Liver (tissue), 9 donors: Measurements from ENCODE around the gene NTHL1. TPM values are rescaled to one million over a fixed set of nuclear protein-coding genes. Genes with fewer than 3 reads are reported as not detected.

Source experiments
- DNase-seq: peaks from one replicate; pipeline ENCODE4 v3.0.0-alpha.2; 2017; ENCODE audit warnings: low spot score
- H3K27ac ChIP-seq, 2 donors: one replicate each; pipeline ENCODE4 v1.7.0; 2013; ENCODE audit warnings: inconsistent platforms in 2 of 2, low read length in 2 of 2, control low read depth in 1 of 2, low read depth in 1 of 2, mild to moderate bottlenecking in 1 of 2
- H3K27me3 ChIP-seq, 4 donors: one replicate each; pipeline versions ENCODE4 v1.6.1 to v1.7.0; 2013; ENCODE audit warnings: low read length in 3 of 4, inconsistent platforms in 1 of 4, mild to moderate bottlenecking in 1 of 4, moderate library complexity in 1 of 4; ENCODE audit not compliant: control insufficient read depth in 4 of 4, insufficient read depth in 4 of 4
- H3K36me3 ChIP-seq, 4 donors: one replicate each; pipeline versions ENCODE4 v1.6.1 to v1.7.0; 2013; ENCODE audit warnings: low read length in 3 of 4, mild to moderate bottlenecking in 3 of 4, low read depth in 1 of 4, moderate library complexity in 1 of 4; ENCODE audit not compliant: control insufficient read depth in 4 of 4, insufficient read depth in 3 of 4
- H3K4me1 ChIP-seq, 4 donors: one replicate each; pipeline versions ENCODE4 v1.6.1 to v1.7.0; 2013; ENCODE audit warnings: low read length in 3 of 4, mild to moderate bottlenecking in 3 of 4, moderate library complexity in 1 of 4; ENCODE audit not compliant: control insufficient read depth in 4 of 4, insufficient read depth in 4 of 4
- H3K4me3 ChIP-seq, 3 donors: one replicate each; pipeline versions ENCODE4 v1.6.1 to v1.7.0; 2013; ENCODE audit warnings: low read length in 3 of 3, control low read depth in 1 of 3, low read depth in 1 of 3, mild to moderate bottlenecking in 1 of 3
- H3K9ac ChIP-seq, 2 donors: one replicate each; pipeline ENCODE4 v1.7.0; 2013; ENCODE audit warnings: low read length in 2 of 2, mild to moderate bottlenecking in 2 of 2, moderate library complexity in 2 of 2, control low read depth in 1 of 2, low read depth in 1 of 2
- H3K9me3 ChIP-seq, 4 donors: one replicate each; pipeline versions ENCODE4 v1.6.1 to v1.7.0; 2013; ENCODE audit warnings: low read length in 3 of 4; ENCODE audit not compliant: control insufficient read depth in 4 of 4
- FOXA1 ChIP-seq: IDR thresholded peaks from 2 replicates; pipeline ENCODE4 v1.6.1; 2016; ENCODE audit warnings: antibody characterized with exemption
- FOXA2 ChIP-seq: IDR thresholded peaks from 2 replicates; pipeline ENCODE4 v1.6.1; 2016; ENCODE audit warnings: antibody characterized with exemption
- GABPA ChIP-seq, 2 donors: IDR thresholded peaks in 1 of 2; conservative IDR thresholded peaks in 1 of 2; 2 replicates each; pipeline ENCODE4 v1.6.1; 2016; ENCODE audit warnings: antibody characterized with exemption in 2 of 2, mild to moderate bottlenecking in 1 of 2, moderate library complexity in 1 of 2
- HNF4G ChIP-seq: IDR thresholded peaks from 2 replicates; pipeline ENCODE4 v1.6.1; 2016; ENCODE audit warnings: antibody characterized with exemption
- JUND ChIP-seq, 2 donors: IDR thresholded peaks; 2 replicates each; pipeline ENCODE4 v1.6.1; 2016; ENCODE audit warnings: antibody characterized with exemption in 2 of 2
- NR2F2 ChIP-seq: IDR thresholded peaks from 2 replicates; pipeline ENCODE4 v1.6.1; 2016; ENCODE audit warnings: antibody characterized with exemption
- REST ChIP-seq: IDR thresholded peaks from 2 replicates; pipeline ENCODE4 v1.6.1; 2016; ENCODE audit warnings: antibody characterized with exemption, mild to moderate bottlenecking
- RXRA ChIP-seq, 2 donors: IDR thresholded peaks; 2 replicates each; pipeline ENCODE4 v1.6.1; 2017 to 2018; ENCODE audit warnings: antibody characterized with exemption in 2 of 2, mild to moderate bottlenecking in 1 of 2
- SP1 ChIP-seq: IDR thresholded peaks from 2 replicates; pipeline ENCODE4 v1.6.1; 2018; ENCODE audit warnings: antibody characterized with exemption, mild to moderate bottlenecking
- TAF1 ChIP-seq: conservative IDR thresholded peaks from 2 replicates; pipeline ENCODE4 v1.6.1; 2016; ENCODE audit warnings: antibody characterized with exemption, mild to moderate bottlenecking
- YY1 ChIP-seq: IDR thresholded peaks from 2 replicates; pipeline ENCODE4 v1.6.1; 2016; ENCODE audit warnings: antibody characterized with exemption, mild to moderate bottlenecking
- ZBTB33 ChIP-seq: IDR thresholded peaks from 2 replicates; pipeline ENCODE4 v1.6.1; 2016; ENCODE audit warnings: antibody characterized with exemption
- WGBS: extraction: QIAGEN DNeasy Blood & Tissue Kit; methylation state at CpG from one replicate; pipeline ENCODE4 v1.1.7; 2013; 5-methylcytosine and 5-hydroxymethylcytosine counted together
- polyA plus RNA-seq, 2 donors: library from polyadenylated mRNA; stranded (reverse) in 1 of 2; unstranded in 1 of 2; fragments of 200-250 nt in 1 of 2; fragments of >200 nt in 1 of 2; fragmentation: Nextera tagmentation in 1 of 2; extraction: Ambion mirVana in 1 of 2; gene quantifications; one replicate each; pipeline versions ENCODE4 v1.2.1 to v1.2.3, GENCODE V29; 2013 to 2015
- total RNA-seq, 2 donors: library from RNA; depleted of rRNA; stranded (reverse); fragments of >200 nt; gene quantifications; one replicate each; pipeline ENCODE4 v1.2.3, GENCODE V29; 2014
- TF ChIP-seq, protein P1 (sequence below): IDR thresholded peaks from 2 replicates; pipeline ENCODE4 v1.6.1; 2016; ENCODE audit warnings: antibody characterized with exemption
- TF ChIP-seq, protein P2 (sequence below): IDR thresholded peaks from 2 replicates; pipeline ENCODE4 v1.6.1; 2016; ENCODE audit warnings: antibody characterized with exemption
- TF ChIP-seq, protein P3 (sequence below): fragments of 150-350 bp; IDR thresholded peaks from 2 replicates; pipeline ENCODE4 v1.5.1; 2017; ENCODE audit warnings: improper control_type of control experiment, low read depth, low read length; ENCODE audit not compliant: missing input control
- donor health status: healthy.
- donor health status: healthy.
- donor health status: healthy.
- donor health status: healthy.
- donor health status: healthy.

NTHL1 gene
- total and polyA plus RNA-seq, 4 donors, result 10.4 to 166 (median 19.1) TPM

GRCh38 chr16:2062801-2063200, 15.2 kb upstream of the NTHL1 start:
- H3K27me3 ChIP-seq, result no peaks in the 10 kb centered on the region
- no peak overlapping the region for H3K27ac ChIP-seq
- no peak for TF ChIP-seq TAF1
- TF ChIP-seq, protein P1, sequence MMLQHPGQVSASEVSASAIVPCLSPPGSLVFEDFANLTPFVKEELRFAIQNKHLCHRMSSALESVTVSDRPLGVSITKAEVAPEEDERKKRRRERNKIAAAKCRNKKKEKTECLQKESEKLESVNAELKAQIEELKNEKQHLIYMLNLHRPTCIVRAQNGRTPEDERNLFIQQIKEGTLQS, result no peak
- no peak for TF ChIP-seq FOXA2
- TF ChIP-seq ZBTB33, result no peak
- no peak for TF ChIP-seq HNF4G
- TF ChIP-seq, protein P2, sequence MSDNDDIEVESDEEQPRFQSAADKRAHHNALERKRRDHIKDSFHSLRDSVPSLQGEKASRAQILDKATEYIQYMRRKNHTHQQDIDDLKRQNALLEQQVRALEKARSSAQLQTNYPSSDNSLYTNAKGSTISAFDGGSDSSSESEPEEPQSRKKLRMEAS, result no peak
- TF ChIP-seq YY1, result no peak
- no peak for TF ChIP-seq JUND (IDR thresholded peaks at IDR 0.05)
- no peak for TF ChIP-seq FOXA1
- no peak overlapping the region for H3K9ac ChIP-seq
- DNase-seq, result no peak
- H3K4me3 ChIP-seq, result no peak overlapping the region
- peaks cover 0 to 7% (median 4%) of the 10 kb centered on the region in 4 donors for H3K4me1 ChIP-seq
- H3K36me3 ChIP-seq, result peaks cover 9 to 63% (median 20%) of the 10 kb centered on the region in 4 donors
- 98% methylated on average over 28 of the region's 28 CpGs for WGBS
- H3K9me3 ChIP-seq, result no peaks in the 10 kb centered on the region

DNA sequence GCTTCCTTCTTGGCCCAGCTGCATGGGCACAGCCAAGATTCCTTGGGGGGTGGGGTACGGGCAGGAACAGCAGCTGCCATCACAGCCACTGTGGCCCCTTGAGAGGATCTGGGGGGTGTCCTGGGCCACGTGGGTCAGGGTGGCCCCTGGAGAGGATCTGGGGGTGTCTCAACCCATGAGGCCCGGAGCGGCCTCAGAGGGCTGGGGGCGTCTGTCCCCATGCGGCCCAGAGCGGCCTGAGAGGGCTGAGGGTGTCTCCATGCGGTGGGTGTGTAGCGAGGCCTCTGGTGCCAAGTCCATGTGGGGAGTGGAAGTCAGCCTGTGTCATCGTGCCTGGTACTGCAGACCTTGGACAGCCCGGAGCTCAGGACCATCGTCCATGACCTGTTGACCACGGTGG, 13.9 kb upstream of the NTHL1 start:
- H3K27ac ChIP-seq, result no peak overlapping the region
- H3K4me1 ChIP-seq, result peaks cover 0 to 7% (median 4%) of the 10 kb centered on the region in 4 donors
- no peak for DNase-seq
- no peak for TF ChIP-seq HNF4G
- no peak for TF ChIP-seq JUND (IDR thresholded peaks at IDR 0.05)
- TF ChIP-seq, protein P3, sequence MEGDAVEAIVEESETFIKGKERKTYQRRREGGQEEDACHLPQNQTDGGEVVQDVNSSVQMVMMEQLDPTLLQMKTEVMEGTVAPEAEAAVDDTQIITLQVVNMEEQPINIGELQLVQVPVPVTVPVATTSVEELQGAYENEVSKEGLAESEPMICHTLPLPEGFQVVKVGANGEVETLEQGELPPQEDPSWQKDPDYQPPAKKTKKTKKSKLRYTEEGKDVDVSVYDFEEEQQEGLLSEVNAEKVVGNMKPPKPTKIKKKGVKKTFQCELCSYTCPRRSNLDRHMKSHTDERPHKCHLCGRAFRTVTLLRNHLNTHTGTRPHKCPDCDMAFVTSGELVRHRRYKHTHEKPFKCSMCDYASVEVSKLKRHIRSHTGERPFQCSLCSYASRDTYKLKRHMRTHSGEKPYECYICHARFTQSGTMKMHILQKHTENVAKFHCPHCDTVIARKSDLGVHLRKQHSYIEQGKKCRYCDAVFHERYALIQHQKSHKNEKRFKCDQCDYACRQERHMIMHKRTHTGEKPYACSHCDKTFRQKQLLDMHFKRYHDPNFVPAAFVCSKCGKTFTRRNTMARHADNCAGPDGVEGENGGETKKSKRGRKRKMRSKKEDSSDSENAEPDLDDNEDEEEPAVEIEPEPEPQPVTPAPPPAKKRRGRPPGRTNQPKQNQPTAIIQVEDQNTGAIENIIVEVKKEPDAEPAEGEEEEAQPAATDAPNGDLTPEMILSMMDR, result no peak
- no peak for TF ChIP-seq SP1
- TF ChIP-seq GABPA (IDR thresholded peaks at IDR 0.05 in 1 of 2, conservative IDR thresholded peaks at IDR 0.05 in 1 of 2), result no peak
- TF ChIP-seq REST, result no peak
- TF ChIP-seq FOXA2, result no peak
- TF ChIP-seq NR2F2, result no peak
- TF ChIP-seq RXRA (IDR thresholded peaks at IDR 0.05), result no peak
- no peak for TF ChIP-seq YY1
- H3K9ac ChIP-seq, result no peak overlapping the region
- 88% methylated on average over 13 of the region's 13 CpGs for WGBS
- no peaks in the 10 kb centered on the region for H3K9me3 ChIP-seq
- peaks cover 9 to 62% (median 22%) of the 10 kb centered on the region in 4 donors for H3K36me3 ChIP-seq
- no peaks in the 10 kb centered on the region for H3K27me3 ChIP-seq
- H3K4me3 ChIP-seq, result no peak overlapping the region
